Suprapubic skin (tissue), 4 donors: ENCODE results near the gene AUTS2. TPM values are rescaled to one million over a fixed set of nuclear protein-coding genes. Genes with fewer than 3 reads are reported as not detected.
A peak's percentile ranks its signal among the peaks of the same experiment; 100 is the strongest.

Experiments
- DNase-seq, 2 donors: peaks; one replicate each; pipeline ENCODE4 v3.0.0-alpha.2; 2019; ENCODE audit warnings: low spot score in 2 of 2
- H3K27ac ChIP-seq: fragments of 200-600 bp; sonication (generic); one replicate; pipeline ENCODE4 v1.5.1; 2019
- H3K27me3 ChIP-seq: fragments of 200-600 bp; sonication (generic); one replicate; pipeline ENCODE4 v1.5.1; 2019
- H3K36me3 ChIP-seq: fragments of 200-600 bp; sonication (generic); one replicate; pipeline ENCODE4 v1.5.1; 2019
- H3K4me1 ChIP-seq: fragments of 200-600 bp; sonication (generic); one replicate; pipeline ENCODE4 v1.5.1; 2019
- H3K4me3 ChIP-seq: fragments of 200-600 bp; sonication (generic); one replicate; pipeline ENCODE4 v1.5.1; 2019; ENCODE audit warnings: mild to moderate bottlenecking
- H3K9me3 ChIP-seq: fragments of 200-600 bp; sonication (generic); one replicate; pipeline ENCODE4 v1.5.1; 2019
- CTCF ChIP-seq, 2 donors: fragments of 200-600 bp in 1 of 2; fragments of 450-650 bp in 1 of 2; sonication (generic) in 1 of 2; IDR thresholded peaks; one replicate each; pipeline ENCODE4 v1.5.1; 2016 to 2019; ENCODE audit warnings: antibody characterized with exemption in 2 of 2, mild to moderate bottlenecking in 1 of 2, moderate library complexity in 1 of 2
- EP300 ChIP-seq: sonication (generic); formaldehyde crosslinking; IDR thresholded peaks from one replicate; pipeline ENCODE4 v1.6.1; 2017; ENCODE audit warnings: antibody characterized with exemption
- POLR2A ChIP-seq, 2 donors: fragments of 450-650 bp; IDR thresholded peaks; one replicate each; pipeline ENCODE4 v1.6.1; 2017; ENCODE audit warnings: antibody characterized with exemption in 2 of 2, mild to moderate bottlenecking in 2 of 2, moderate library complexity in 2 of 2
- POLR2AphosphoS5 ChIP-seq, 3 donors: sonication (generic); formaldehyde crosslinking; IDR thresholded peaks; one replicate each; pipeline ENCODE4 v1.6.1; 2017; ENCODE audit warnings: antibody characterized with exemption in 3 of 3
- WGBS: methylation state at CpG from one replicate; pipeline ENCODE4 v1.1.5; 2018; 5-methylcytosine and 5-hydroxymethylcytosine counted together
- total RNA-seq, 4 donors: library from RNA; depleted of rRNA; stranded (reverse); fragments of >200 nt; gene quantifications; one replicate each; pipeline ENCODE4 v1.1.0, GENCODE V29; 2016

AUTS2 gene
- total RNA-seq, 4 donors from 2014 or later, result 31.0 to 102 (median 56.4) TPM

- Histone ChIP-seq H3K36me3 (no peaks in the 10 kb centered on the region), H3K27ac (no peak overlapping the region), H3K4me1 (peaks cover 27% of the 10 kb centered on the region), H3K4me3 (peak overlapping the region; percentile 60), H3K9me3 (no peaks in the 10 kb centered on the region), H3K27me3 (peaks cover 7% of the 10 kb centered on the region)
- TF ChIP-seq EP300 (no peak), POLR2A (IDR thresholded peaks at IDR 0.05) (no peak), POLR2AphosphoS5 (IDR thresholded peaks at IDR 0.05) (no peak), CTCF (IDR thresholded peaks at IDR 0.05) (no peak)
- WGBS, result 45% methylated on average over 6 of the region's 6 CpGs
- DNase-seq, result no peak
Measured at GRCh38 chr7:70595370-70595754, 997.1 kb downstream of the AUTS2 start.

- peak overlapping the region; percentile 34 for H3K27ac ChIP-seq
- no peaks in the 10 kb centered on the region for H3K9me3 ChIP-seq
- no peak for DNase-seq
- peaks cover 7% of the 10 kb centered on the region for H3K27me3 ChIP-seq
- peak overlapping the region; percentile 60 for H3K4me3 ChIP-seq
- H3K4me1 ChIP-seq, result peaks cover 27% of the 10 kb centered on the region
- no peaks in the 10 kb centered on the region for H3K36me3 ChIP-seq
- WGBS, result 62% methylated on average over 3 of the region's 82 CpGs
- TF ChIP-seq CTCF (IDR thresholded peaks at IDR 0.05), result no peak
- TF ChIP-seq EP300, result no peak
- no peak for TF ChIP-seq POLR2AphosphoS5 (IDR thresholded peaks at IDR 0.05)
- no peak for TF ChIP-seq POLR2A (IDR thresholded peaks at IDR 0.05)
Measured at GRCh38 chr7:70595755-70596597, 997.7 kb downstream of the AUTS2 start.

GRCh38 chr7:70596598-70596913 is 998.3 kb downstream of the AUTS2 start:
- Histone ChIP-seq H3K4me1 (peaks cover 27% of the 10 kb centered on the region), H3K36me3 (no peaks in the 10 kb centered on the region), H3K27me3 (peaks cover 7% of the 10 kb centered on the region), H3K9me3 (no peaks in the 10 kb centered on the region), H3K4me3 (peak overlapping the region; percentile 60), H3K27ac (peak overlapping the region; percentile 4)
- no peak for DNase-seq
- 51% methylated on average over 11 of the region's 11 CpGs for WGBS
- TF ChIP-seq POLR2A (IDR thresholded peaks at IDR 0.05), result no peak
- TF ChIP-seq POLR2AphosphoS5 (IDR thresholded peaks at IDR 0.05), result no peak
- no peak for TF ChIP-seq EP300
- TF ChIP-seq CTCF (IDR thresholded peaks at IDR 0.05), result no peak

- 56% methylated on average over 5 of the region's 5 CpGs for WGBS
- H3K4me3 ChIP-seq, result peak overlapping the region; percentile 60
- H3K9me3 ChIP-seq, result no peaks in the 10 kb centered on the region
- no peaks in the 10 kb centered on the region for H3K36me3 ChIP-seq
- H3K27me3 ChIP-seq, result peaks cover 7% of the 10 kb centered on the region
- H3K27ac ChIP-seq, result peak overlapping the region; percentile 8
- peaks cover 27% of the 10 kb centered on the region for H3K4me1 ChIP-seq
- DNase-seq, result no peak
- TF ChIP-seq EP300 (no peak), CTCF (IDR thresholded peaks at IDR 0.05) (no peak), POLR2A (IDR thresholded peaks at IDR 0.05) (no peak), POLR2AphosphoS5 (IDR thresholded peaks at IDR 0.05) (no peak)
Measured at GRCh38 chr7:70597066-70597465, 998.8 kb downstream of the AUTS2 start.

GRCh38 chr7:70598976-70599375 is 1000.7 kb downstream of the AUTS2 start:
- no peak for DNase-seq
- H3K4me3 ChIP-seq, result no peak overlapping the region

More at GRCh38 chr7:70598976-70599375, 1000.7 kb downstream of the AUTS2 start:
- TF ChIP-seq EP300 (no peak), POLR2AphosphoS5 (IDR thresholded peaks at IDR 0.05) (peak in 2 of 3 donors; percentile 33 to 70)
- H3K27me3 ChIP-seq, result peaks cover 7% of the 10 kb centered on the region
- H3K9me3 ChIP-seq, result no peaks in the 10 kb centered on the region
- 71% methylated on average over 2 of the region's 2 CpGs for WGBS
- H3K36me3 ChIP-seq, result no peaks in the 10 kb centered on the region
- H3K4me1 ChIP-seq, result peaks cover 27% of the 10 kb centered on the region
- H3K27ac ChIP-seq, result peak overlapping the region; percentile 79
